GDM1 (cell line): ENCODE measurements around the gene CDH23.

Experiments
- DNase-seq: peaks from one replicate; lab custom pipeline; 2025; lab: John Stamatoyannopoulos, UW

Gene CDH23

DNA sequence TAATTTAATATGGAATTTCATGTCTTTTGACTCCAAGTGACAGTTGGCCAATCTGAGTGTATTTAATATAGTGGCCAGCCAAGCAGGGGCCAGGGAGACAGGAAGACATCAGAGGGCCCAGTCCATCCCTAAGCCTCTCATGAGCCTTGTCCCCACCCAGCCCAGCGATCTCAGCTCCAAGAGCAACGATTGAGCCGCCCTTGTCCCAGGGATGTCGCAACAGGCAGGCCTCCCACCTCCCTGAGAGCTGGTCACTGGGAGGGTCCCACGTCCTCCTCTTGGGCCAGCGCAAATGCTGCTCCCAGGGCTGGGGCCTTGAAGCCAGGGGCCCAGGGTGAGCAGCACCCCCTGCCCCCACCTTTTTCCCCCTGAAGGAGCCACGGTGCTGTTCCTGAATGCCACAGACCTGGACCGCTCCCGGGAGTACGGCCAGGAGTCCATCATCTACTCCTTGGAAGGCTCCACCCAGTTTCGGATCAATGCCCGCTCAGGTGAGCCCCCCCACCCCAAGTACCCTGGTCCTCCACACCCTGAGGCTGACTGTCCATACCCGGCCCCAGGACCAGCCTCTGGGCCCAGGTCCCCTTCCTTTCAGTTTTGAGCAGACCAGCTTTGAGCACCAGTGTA, 293.5 kb downstream of the CDH23 start:
- no peak for DNase-seq

DNA sequence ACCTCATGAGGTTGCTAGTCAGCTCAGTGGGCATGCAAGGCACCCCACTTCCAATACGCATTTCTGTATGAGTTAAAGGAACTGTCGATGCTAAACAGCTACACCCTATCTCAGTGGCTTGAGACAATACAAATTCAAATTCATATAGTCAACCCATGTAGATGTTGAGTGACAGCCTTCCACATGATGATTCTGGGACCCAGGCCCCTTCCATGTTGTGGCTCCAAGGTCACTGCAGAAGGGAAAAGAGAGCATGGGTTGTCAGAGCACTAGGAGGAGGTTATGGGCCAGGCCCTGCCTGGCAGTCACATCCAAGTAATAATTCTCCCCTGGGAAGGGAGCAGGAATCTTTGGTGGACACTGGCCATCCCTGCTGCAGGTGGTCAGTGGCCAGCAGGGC, 294.7 kb downstream of the CDH23 start:
- no peak for DNase-seq

DNA sequence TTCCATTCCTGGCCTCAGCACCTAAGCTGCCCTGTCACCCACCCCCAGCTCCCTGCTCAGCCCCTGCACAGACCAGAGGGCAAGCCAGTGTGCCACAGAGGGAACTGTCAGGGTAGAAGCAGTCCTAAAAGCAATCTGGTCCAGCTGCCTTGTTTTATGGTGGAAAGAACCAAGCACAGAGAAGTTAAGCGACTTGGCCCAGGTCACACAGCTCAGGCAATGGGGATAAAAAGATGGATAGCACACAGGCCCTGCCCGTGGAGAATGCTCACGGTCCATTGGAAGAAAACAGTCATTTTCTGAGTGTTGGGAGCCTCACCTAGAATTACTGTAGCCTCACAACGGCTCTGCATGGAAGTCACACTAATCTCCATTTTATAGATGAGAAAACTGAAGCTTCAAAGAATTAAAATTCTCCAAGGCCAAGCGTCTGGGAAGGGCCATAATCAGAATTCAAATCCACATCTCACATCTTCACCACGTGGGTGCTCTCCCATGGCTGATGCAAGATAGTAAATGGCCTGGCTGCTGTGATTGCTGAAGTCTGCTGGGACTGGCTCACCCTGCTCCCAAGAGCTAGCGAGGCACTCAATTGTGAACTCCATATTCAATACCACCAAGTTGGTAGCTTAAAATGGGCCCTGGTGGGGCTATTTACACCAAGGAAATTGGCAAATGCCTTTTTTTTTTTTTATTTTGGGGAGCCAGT, 296.0 kb downstream of the CDH23 start:
- DNase-seq: no peak

DNA sequence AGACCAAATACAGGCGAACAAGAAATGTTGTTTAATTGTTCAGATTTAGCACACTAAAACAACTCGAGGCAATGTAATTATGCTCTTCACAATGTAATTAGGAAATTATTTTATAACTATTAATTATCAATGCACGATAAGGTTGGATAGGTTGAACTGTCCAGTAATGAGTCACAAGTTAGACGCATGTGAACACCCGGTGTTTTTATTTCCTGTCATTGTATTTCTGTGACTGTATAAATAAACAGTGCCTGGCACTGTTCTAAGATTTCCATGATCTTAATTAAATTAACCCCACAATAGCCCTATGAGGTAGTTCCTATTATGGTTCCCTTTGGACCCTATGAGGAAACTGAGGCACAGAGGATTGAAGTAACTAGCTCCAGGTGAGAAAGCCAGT, 296.7 kb downstream of the CDH23 start:
- no peak for DNase-seq

DNA sequence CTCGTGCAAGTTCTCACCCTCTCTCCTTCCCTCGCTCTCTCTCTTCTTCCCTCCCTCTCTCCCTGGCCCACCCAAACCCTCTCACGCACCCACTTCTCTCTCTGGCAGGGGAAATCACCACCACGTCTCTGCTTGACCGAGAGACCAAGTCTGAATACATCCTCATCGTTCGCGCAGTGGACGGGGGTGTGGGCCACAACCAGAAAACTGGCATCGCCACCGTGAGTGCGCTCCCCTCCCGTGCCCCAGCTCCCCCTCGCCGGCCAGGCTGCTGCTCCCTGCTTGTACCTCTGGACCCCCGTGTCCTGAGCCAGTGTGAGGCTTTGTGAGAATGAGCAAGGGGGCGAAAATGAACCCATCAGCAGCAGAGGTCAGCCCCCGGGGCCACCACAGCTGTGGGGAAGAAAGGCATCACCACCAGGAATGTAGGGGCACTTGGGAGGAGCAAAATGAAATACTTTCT, 297.4 kb downstream of the CDH23 start:
- DNase-seq: no peak

DNA sequence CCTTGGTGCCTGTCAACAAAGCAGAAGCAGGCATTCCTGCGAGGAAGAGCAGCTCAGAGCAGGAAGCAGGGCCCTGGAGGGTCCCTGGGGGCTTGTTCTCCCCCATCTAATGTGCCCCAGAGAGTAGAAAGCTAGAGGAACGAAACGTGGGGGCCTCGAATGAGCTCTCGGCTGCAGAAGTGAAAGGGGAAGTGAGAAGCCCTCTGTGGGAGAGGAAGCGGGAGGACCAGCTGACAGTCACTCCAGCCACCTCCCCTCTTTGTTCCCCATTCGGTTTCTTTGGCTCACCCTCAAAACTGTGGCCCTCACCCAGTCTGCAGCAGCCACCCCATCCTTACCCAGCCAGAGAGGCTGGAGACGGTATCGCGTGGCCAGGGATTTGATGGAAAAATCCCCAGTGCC, 297.8 kb downstream of the CDH23 start:
- DNase-seq: peak; percentile 72

DNA sequence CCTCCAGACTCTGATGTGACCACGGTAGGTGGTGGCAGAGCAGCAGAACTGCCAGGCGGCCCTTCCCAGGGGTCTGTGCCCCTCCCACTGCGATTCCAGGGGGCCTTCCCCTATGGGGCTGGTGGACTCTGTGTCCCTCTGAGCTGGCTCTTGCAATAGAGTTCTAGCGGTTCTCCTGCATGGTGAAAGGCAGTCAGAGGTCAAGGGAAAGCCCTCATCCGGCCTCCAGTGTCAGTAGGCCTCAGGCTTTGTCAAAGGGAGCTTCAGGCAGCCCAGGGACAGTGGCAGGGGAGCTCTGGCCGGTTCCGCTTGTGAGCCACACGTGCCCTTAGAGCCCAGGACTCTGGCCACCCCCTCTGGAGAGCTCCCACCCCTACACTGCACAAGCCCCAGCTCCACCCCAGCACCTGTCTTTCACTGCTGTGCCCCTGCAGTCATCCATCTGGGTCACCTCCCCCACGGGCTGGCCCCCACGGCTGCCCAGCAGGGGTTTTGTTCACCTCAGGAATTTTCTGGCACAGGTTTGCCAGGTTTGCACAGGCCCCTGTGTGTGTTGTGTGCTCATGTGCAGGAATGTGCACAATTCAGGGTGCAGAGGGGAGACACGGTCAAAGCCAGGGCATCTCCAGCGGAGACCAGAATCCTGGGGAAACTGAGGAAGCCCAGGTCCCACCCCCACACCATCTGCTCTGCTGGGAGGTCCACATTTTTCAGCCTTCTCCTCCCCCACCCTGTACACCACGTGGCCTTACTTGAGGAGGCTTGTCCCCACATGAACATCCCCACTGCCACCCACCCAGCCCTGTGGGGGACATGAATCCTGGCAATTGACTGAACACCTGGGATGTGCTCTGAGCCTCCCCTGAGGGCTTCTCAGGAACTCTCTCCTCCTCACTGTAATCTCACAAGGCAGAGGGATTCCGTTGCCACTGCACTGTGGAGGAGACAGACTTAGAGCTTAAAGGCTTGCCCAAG, 299.1 kb downstream of the CDH23 start:
- no peak for DNase-seq

DNA sequence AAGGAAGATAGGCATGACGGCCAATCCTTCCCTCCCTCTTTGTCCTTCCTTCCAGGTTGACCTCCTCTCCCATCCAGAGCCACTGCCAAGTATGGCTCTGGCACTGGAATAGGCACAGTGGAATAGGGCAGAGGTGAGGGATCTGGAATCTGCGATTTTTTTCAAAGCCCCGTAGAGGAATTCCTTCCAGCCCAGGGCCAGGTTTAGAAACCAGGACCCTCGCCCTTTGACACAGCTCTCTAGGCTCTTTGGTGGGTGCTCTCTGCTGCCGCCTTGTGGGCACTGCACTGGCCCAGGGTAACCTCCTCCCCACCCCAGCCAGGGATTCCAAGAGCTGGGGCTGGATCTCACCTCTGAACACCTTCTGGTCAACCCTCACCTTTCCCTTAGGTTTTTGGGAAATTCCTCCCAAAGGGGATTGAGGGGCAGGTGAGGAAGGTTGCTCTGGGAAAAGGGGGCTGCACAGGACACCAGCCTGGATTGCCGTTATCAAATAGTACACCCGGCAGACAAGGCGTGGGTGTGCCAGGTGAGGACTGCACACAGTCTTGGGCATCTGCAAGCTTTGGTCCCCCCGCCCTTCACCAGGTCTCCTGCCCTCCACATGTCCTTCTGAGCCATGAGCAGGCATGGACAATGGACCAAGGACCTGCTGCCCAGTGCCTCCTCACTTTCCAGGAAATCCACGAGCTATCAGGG, 300.1 kb downstream of the CDH23 start:
- peak; percentile 36 for DNase-seq

DNA sequence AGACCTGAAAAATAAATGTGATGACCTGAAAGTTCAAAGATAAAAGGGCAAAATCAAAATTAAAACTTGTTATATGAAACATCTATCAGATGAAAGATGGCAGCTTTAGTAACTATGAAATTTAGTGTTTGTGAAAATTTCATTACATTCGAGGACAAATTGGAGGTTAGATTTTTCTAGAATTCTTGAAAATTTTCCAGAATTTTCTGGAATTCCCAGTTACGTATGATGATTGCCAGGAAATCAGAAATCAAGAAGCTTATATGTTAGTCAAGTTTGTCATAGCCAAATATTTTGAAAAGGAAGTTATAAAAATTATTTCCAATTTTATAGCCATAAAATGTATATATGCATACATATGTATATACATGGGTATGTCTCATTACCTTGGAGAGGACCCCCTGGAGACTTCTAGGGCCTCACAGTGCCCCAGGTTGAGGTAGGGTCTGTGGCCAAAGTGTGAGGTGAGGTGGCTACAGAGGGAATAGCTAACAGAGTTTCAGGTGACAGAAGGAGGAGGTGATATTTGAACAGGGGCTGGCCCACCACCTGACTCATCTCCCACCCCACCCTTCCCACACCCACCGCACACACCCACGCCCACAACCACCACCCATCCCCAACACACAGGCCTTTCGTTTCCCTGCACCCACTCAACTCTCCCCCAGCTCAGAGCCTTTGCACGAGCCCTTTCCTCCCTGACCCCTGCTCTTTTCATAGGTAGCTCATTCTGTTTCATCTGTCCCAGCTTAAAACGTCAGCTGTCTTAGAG, 301.4 kb downstream of the CDH23 start:
- DNase-seq: no peak

DNA sequence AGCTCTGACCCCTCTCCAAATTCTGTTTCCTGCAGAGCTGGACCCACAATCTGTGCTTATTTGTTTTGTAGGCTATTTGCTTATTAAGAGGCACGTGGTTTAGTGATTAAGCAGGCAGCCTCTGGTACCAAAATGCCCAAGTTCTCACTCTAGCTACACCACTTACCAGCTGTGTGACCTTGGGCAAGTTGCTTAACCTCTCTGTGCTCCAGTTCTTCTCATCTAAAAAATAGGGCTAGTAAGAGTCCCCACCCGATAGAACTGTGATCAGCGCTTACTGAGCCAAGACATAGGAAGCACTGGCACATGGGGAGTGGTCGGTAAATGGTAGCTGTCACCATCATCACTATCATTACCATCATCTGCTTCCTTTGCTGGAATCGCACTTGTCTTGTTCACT, 302.0 kb downstream of the CDH23 start:
- no peak for DNase-seq

DNA sequence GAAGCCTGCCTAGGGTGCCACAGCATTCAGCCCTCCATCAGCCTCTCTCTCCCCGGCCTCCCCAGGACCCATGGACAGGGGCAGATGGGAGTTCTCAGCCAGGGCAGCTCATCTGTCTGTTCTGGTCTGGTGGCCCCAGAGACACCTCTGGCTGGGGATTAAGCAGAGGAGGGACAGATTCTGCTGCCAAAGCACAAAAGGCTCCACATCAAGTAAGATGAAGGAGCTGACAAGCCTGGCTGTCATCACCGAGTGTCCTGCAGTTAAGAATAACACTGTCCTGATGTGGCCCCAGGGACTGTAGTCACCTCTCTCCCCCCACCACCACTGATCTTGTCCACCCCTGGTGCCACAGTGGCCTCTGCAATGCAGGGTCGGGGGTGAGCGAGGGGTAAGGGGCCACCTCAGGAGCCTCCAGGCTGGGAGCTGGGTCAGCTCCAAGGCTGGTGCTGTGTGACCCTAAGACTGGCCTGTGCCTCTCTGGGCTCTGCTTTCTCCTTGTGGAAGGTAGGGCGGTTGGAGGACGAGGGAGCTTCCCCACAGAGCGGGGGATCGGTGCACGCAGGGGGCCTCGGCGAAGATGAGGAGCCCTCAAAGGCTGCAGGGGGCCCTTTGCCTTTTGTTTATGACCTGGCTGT, 304.1 kb downstream of the CDH23 start:
- DNase-seq: no peak

DNA sequence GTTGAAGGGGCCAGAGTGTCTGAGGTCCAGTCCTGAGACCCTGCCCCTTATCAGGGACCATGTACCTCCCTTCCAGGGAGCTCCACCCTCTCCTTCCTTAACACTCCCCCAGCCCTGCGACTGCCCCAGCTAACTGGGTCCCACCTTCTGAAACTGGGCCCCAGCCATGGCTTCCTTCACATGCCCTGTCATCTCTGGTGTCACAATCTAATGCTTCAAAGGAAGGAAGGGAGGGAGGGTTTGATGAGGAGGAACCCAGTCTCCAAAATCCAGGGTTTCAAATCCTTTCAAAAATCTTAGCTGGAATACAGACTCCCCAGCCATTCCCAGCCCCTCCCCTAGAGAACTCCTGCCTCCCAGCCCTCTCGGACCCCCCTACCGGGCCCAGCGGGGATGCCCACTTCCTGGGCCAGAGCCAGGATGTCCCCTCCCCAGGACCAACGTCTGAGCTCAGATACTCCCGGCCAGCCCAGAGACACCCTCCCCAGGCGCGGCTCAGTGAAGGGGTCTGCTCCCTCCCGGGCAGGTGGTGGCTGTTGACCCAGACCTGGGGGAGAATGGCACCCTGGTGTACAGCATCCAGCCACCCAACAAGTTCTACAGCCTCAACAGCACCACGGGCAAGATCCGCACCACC, 304.9 kb downstream of the CDH23 start:
- DNase-seq: no peak

DNA sequence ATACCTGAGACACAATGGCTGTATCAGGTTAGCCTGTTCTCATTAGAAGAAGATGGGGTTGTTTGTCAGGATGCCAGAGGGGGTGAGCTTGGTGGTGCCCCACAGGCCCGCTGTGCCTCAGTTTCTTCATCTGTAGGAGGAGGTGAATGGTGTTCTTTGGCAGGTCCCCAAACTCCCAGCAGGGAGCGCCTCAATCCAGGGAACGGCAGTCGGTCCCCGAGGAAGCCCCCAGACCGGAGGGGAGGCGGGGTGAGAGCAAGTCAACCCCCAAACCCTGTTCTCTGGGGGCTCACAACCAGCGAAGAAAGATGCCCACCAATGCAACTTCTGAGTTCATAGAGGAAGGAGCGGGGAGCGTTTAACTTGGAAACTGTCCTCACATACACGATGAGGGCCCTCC, 306.9 kb downstream of the CDH23 start:
- no peak for DNase-seq

DNA sequence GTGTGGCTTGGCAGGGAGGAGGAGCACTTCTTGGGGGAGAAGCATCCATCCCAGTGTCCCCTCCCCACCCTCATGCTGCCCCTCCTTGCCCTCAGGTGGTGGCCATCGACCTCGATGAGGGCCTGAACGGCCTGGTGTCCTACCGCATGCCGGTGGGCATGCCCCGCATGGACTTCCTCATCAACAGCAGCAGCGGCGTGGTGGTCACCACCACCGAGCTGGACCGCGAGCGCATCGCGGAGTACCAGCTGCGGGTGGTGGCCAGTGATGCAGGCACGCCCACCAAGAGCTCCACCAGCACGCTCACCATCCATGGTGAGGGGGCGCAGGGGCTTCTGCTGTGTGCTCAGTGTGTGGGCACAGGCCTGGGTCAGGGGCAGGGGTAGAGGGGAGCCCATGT, 308.1 kb downstream of the CDH23 start:
- DNase-seq: no peak

DNA sequence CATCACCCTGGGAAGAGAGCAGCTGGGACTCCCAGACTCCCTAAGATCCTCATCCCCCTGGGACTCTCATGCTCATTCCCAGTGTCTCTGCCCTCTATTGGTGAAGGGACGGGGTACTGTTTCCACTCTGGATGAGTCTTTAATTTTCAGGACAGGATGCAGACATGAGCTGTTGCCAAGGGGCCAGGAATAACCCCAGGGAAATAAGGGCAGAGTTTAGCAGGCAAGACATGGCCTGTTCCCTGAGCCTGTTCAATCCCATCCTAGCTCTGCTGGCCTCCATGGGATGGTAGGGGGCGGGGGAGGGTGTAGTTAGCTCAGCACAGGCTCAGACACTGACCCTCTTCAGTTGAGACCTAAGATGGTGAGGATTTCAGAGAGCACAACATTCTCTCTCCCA, 308.9 kb downstream of the CDH23 start:
- DNase-seq: no peak

DNA sequence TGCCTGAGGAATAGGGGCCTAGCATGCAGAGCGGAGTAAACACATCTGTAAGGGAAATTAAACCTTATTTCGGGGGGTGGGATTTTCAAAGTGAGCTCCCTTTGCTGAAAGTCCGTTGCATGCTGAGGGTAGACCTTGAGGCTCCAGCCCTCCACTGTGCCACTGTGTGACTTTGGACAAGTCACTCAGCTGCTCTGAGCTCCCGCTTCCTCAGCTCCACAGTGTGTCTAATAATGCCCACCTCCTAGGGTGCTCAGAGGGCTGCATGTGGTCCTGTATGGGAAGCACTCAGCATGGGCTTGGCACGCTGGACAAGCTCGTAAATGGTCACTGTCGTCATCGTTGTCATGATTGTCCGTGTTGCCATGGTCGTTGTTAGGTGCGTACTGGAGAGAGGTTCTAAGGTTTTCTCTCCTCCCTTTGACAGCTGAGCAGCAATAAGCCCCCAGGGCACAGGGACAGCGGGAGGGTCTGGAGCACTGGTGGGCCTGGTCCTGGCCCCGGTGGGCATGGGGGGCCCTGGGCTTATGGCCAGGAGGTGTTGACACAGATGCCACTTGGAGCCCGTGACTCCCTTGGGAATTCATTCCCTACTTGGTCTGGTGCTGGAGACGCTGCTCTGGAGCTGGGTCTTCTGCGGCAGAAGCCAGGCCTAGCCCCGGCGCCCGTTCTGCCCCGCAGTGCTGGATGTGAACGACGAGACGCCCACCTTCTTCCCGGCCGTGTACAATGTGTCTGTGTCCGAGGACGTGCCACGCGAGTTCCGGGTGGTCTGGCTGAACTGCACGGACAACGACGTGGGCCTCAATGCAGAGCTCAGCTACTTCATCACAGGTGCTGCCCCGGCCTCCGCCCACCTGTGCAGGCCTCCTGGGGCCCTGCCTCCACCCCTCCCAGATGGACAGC, 309.7 kb downstream of the CDH23 start:
- no peak for DNase-seq

DNA sequence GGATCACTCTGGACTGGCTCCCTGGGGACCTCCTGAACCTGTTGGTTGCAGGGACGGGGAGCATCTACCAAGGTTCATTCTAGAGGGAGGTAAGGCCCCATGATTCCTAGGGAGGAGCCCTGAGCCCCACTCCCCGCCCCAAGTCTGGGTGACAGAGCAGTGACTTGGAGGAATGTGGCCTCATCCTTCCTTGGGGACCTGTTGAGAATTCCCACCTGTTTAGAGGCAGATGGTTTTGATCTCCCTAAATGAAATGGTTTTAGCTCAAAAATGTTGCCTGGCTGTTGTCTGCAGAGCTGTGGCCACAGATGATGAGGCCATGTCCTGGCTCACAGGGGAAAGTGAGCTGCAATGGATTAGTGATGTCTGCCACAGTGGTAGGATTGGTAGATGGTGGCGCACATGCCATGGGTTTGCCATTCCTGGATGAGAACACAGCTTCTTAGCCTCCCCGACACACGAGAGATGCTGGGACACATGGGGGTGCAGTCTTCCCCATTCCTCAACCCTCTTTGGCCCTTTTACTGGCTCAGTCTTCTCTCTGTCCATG, 310.6 kb downstream of the CDH23 start:
- no peak for DNase-seq

DNA sequence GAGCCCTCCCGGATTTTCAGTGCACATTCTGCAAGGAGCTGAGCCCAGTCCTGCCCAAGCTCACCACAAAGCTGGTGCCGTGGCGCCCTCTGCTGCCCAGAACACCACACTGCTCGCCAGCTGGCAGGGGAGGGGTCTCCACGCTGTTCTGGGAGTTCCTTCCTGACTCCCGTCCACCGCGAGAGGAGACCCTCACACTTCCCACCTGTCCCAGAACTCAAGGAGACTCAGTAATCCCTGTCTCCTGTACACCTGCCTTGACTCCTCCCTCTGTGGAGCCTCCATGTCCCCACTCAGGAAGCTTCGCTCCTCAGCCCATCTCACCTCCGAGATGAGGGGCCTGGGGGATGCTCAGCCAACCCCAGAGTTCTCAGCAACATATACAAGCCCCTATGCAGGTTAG, 311.6 kb downstream of the CDH23 start:
- DNase-seq: peak; percentile 53
